ENCODE results near the gene DNMT1.

The DNMT1 gene

DNA sequence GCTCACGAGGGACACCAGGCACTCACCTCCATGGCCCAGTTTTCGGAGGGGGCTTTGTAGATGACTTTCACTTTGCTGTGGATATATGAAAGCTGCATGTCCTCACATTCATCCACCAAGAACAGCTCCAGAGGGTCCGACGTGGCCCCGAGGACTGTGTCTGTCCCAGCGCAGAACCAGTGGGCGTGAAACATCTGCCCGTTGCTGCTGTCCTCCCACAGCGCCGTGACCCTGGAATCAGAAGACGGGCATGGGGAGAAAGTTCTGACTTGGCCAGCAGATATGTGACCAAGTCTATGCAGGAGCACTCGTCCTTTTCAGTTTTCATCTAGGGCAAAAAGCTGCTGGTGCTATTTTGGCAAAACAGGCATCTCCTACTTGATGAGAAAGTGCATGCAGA is 45.3 kb downstream of the DNMT1 start:
- CTCF ChIA-PET = no interaction called here
- TF ChIP-seq, protein P1, sequence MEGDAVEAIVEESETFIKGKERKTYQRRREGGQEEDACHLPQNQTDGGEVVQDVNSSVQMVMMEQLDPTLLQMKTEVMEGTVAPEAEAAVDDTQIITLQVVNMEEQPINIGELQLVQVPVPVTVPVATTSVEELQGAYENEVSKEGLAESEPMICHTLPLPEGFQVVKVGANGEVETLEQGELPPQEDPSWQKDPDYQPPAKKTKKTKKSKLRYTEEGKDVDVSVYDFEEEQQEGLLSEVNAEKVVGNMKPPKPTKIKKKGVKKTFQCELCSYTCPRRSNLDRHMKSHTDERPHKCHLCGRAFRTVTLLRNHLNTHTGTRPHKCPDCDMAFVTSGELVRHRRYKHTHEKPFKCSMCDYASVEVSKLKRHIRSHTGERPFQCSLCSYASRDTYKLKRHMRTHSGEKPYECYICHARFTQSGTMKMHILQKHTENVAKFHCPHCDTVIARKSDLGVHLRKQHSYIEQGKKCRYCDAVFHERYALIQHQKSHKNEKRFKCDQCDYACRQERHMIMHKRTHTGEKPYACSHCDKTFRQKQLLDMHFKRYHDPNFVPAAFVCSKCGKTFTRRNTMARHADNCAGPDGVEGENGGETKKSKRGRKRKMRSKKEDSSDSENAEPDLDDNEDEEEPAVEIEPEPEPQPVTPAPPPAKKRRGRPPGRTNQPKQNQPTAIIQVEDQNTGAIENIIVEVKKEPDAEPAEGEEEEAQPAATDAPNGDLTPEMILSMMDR (conservative IDR thresholded peaks at IDR 0.05; ENCODE audit: low read depth) = no peak
- POLR2A ChIA-PET (ENCODE audit: low non-redundant PET) = no interaction called here

DNA sequence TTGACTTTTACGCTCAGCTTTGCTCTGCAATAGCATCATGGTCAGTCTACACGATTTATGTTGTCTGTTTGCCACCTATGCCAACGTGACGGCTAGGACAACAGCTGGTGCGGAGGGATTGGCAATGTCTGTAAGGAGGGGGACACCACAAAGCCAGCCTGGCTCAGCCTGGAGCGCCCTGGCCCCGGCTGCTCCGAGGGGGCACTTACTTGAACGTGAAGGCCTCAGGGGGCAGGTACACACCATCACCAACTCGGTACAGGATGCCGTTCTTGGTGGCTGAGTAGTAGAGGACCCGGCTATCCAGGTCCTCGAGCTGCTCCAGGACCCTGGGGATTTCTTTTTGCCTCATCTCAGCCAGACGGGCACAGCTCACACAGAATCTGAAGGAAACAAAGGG is 48.6 kb downstream of the DNMT1 start:
- CTCF ChIA-PET = no interaction called here
- TF ChIP-seq, protein P1 (conservative IDR thresholded peaks at IDR 0.05; ENCODE audit: low read depth) = no peak
- POLR2A ChIA-PET (ENCODE audit: low non-redundant PET) = no interaction called here
- no peak overlapping the region for H3K27ac ChIP-seq
- DNase-seq (ENCODE audit: low spot score) = no peak

More for the DNA sequence above, 45.3 kb downstream of the DNMT1 start:
- DNase-seq (ENCODE audit: low spot score) = no peak
- H3K27ac ChIP-seq = no peak overlapping the region

DNA sequence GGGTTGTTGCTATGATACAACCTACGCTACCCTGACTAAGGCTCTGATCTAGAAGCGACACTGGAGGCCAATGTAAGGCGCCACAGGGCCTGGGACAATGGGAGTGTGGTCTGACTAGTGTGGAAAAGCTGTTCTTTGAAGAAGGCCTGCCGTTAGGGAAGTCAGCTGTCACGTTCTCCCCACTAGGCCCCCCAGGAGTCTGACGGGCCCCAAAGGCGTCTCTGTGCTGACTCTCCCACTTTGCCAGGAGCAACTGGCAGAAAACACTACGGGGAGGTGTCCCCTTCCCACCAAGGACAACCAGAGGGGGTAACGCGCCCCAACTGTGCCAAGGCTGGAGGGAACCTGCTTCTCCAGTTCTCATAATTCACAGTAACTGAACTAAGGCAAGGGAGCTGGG is 49.7 kb downstream of the DNMT1 start:
- ChIA-PET POLR2A (ENCODE audit: low non-redundant PET) (no interaction called here), CTCF (no interaction called here)
- TF ChIP-seq, protein P1 (conservative IDR thresholded peaks at IDR 0.05; ENCODE audit: low read depth) = no peak
- DNase-seq (ENCODE audit: low spot score) = no peak
- no peak overlapping the region for H3K27ac ChIP-seq

DNA sequence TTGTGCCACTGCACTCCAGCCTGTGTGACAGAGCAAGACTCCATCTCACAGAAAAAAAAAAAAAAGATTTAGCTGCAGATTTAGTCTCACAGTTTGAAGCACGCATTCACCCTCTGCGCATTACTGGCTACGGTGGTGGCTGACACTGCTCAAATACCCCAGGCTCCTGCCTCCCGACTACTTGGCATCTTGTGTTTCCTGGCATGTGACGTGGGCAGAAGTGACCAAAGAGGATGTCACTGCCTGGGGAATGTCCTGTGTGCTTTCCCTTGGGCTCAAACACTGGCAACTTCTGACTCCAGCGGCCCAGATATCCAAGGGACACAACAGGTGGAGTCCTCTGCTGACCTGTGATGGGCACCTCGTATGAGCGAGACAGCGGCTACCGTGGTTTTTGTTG is 50.4 kb downstream of the DNMT1 start:
- DNase-seq (ENCODE audit: low spot score) = no peak
- H3K27ac ChIP-seq = no peak overlapping the region
- TF ChIP-seq, protein P1 (conservative IDR thresholded peaks at IDR 0.05; ENCODE audit: low read depth) = no peak
- ChIA-PET CTCF (no interaction called here), POLR2A (ENCODE audit: low non-redundant PET) (interaction anchor here (0.5 kb wide), 1 partner anchor 1470 kb away, joined by 11 read pairs; no protein-coding TSS in a partner anchor)

DNA sequence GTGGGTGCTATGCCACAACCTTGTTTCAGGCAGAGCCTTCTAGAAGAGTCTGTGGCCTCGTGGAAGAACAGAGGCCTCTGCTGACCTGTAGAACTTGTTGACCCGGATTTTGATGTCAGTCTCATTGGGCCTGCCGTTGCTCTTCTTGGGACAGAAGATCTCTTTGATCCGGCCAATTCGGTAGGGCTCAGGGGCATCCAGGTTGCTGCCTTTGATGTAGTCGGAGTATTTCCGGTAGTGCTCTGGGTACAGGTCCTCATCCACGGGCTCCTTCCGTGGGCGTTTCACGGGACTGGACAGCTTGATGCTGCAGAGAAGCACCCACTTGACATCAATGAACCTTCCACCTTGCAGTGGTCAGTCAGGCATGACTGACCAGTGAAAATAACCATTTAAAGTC is 51.1 kb downstream of the DNMT1 start:
- POLR2A ChIA-PET (ENCODE audit: low non-redundant PET) = no interaction called here
- TF ChIP-seq, protein P1 (conservative IDR thresholded peaks at IDR 0.05; ENCODE audit: low read depth) = no peak
- CTCF ChIA-PET = no interaction called here
- DNase-seq (ENCODE audit: low spot score) = no peak
- no peak overlapping the region for H3K27ac ChIP-seq

DNA sequence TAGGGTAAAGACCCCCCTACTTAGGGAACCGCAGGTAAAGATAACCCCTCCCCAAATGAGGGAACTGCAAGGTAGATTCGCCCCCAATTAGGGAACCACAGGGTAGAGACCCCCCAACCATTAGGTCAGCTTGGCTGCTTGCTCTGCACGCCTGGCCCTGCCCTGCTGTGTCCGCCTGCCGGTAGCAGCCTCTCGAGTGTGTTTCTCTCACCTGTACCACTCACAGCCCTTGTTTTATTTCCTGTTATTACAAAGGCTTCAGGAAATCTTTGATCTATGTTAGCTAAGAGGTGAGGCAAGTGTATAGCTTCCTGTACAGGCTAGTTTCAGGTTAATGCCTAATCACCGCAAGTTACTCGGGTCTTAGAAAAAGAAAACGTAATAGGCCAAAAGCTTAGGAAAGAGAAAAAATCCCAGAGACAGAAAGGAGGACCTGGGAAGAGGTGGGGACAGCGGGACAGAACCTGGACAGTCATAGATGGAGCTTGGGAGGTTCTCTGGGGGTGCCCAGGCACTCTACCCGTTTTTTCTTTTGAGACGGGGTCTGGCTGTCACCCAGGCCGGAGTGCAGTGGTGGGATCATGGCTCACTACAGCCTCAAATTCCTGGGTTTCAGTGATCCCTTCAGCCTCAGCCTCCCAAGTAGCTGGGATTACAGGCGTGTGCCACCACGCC is 51.9 kb downstream of the DNMT1 start:
- ChIA-PET POLR2A (ENCODE audit: low non-redundant PET) (no interaction called here), CTCF (no interaction called here)
- TF ChIP-seq, protein P1 (conservative IDR thresholded peaks at IDR 0.05; ENCODE audit: low read depth) = no peak
- no peak overlapping the region for H3K27ac ChIP-seq
- DNase-seq (ENCODE audit: low spot score) = no peak

All from RWPE1 (cell line).